Measurements from ENCODE around the gene SIT1. TPM values are rescaled to one million over a fixed set of nuclear protein-coding genes. Genes with fewer than 3 reads are reported as not detected.

SIT1 gene
- polyA plus RNA-seq, 2 donors = 0.75 to 0.88 TPM

DNA sequence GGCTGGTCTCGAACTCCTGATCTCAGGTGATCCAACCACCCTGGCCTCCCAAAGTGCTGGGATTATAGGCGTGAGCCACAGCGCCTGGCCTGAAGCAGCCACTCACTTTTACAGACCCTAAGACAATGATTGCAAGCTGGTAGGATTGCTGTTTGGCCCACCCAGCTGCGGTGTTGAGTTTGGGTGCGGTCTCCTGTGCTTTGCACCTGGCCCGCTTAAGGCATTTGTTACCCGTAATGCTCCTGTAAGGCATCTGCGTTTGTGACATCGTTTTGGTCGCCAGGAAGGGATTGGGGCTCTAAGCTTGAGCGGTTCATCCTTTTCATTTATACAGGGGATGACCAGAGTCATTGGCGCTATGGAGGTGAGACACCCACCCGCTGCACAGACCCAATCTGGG, 24.5 kb upstream of the SIT1 start:
- no peaks in the 10 kb centered on the region for H3K9me3 ChIP-seq (ENCODE audit: control insufficient read depth in 2 of 2, insufficient read depth in 1 of 2, low read depth in 1 of 2, low read length in 1 of 2)
- H3K4me1 ChIP-seq (ENCODE audit: control insufficient read depth in 2 of 2, insufficient read depth in 2 of 2, low read length in 1 of 2) = peaks cover 0 to 10% of the 10 kb centered on the region in 2 donors
- no peak overlapping the region for H3K27ac ChIP-seq (ENCODE audit: low read depth in 2 of 2, low read length in 1 of 2)
- no peaks in the 10 kb centered on the region for H3K36me3 ChIP-seq (ENCODE audit: control insufficient read depth in 2 of 2, insufficient read depth in 2 of 2, low read length in 1 of 2)
- no peaks in the 10 kb centered on the region for H3K27me3 ChIP-seq (ENCODE audit: control insufficient read depth in 1 of 2, insufficient read depth in 2 of 2, low read length in 2 of 2)
- H3K4me3 ChIP-seq (ENCODE audit: low read depth in 1 of 2, low read length in 2 of 2) = no peak overlapping the region
- 43% methylated on average over 13 of the region's 13 CpGs for WGBS, 2 donors

DNA sequence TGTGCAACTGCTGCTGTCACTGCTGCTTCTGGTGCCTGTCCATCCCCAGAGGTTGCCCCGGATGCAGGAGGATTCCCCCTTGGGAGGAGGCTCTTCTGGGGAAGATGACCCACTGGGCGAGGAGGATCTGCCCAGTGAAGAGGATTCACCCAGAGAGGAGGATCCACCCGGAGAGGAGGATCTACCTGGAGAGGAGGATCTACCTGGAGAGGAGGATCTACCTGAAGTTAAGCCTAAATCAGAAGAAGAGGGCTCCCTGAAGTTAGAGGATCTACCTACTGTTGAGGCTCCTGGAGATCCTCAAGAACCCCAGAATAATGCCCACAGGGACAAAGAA, 23.3 kb upstream of the SIT1 start:
- Histone ChIP-seq H3K4me1 (ENCODE audit: control insufficient read depth in 2 of 2, insufficient read depth in 2 of 2, low read length in 1 of 2) (peaks cover 0 to 10% of the 10 kb centered on the region in 2 donors), H3K27ac (ENCODE audit: low read depth in 2 of 2, low read length in 1 of 2) (no peak overlapping the region)
- WGBS, 2 donors = 54 to 62% methylated on average over 3 of the region's 3 CpGs

DNA sequence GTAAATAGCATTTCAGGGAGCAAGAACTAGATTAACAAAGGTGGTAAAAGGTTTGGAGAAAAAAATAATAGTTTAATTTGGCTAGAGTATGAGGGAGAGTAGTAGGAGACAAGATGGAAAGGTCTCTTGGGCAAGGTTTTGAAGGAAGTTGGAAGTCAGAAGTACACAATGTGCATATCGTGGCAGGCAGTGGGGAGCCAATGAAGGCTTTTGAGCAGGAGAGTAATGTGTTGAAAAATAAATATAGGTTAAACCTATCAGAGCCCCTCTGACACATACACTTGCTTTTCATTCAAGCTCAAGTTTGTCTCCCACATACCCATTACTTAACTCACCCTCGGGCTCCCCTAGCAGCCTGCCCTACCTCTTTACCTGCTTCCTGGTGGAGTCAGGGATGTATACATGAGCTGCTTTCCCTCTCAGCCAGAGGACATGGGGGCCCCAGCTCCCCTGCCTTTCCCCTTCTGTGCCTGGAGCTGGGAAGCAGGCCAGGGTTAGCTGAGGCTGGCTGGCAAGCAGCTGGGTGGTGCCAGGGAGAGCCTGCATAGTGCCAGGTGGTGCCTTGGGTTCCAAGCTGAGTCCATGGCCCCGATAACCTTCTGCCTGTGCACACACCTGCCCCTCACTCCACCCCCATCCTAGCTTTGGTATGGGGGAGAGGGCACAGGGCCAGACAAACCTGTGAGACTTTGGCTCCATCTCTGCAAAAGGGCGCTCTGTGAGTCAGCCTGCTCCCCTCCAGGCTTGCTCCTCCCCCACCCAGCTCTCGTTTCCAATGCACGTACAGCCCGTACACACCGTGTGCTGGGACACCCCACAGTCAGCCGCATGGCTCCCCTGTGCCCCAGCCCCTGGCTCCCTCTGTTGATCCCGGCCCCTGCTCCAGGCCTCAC, 22.6 kb upstream of the SIT1 start, which contains the start of gene CA9:
CA9 (plus strand) TSS at position 797 of the 893 bp plus-strand sequence; CDS start at position 829, 32 bp downstream.
- no peaks in the 10 kb centered on the region for H3K27me3 ChIP-seq (ENCODE audit: control insufficient read depth in 1 of 2, insufficient read depth in 2 of 2, low read length in 2 of 2)
- H3K36me3 ChIP-seq (ENCODE audit: control insufficient read depth in 2 of 2, insufficient read depth in 2 of 2, low read length in 1 of 2) = no peaks in the 10 kb centered on the region
- H3K27ac ChIP-seq (ENCODE audit: low read depth in 2 of 2, low read length in 1 of 2) = peak within 1 kb of the TSS in 1 of 2 donors; percentile 18
- no peaks in the 10 kb centered on the region for H3K9me3 ChIP-seq (ENCODE audit: control insufficient read depth in 2 of 2, insufficient read depth in 1 of 2, low read depth in 1 of 2, low read length in 1 of 2)
- no peak within 1 kb of the TSS for H3K4me3 ChIP-seq (ENCODE audit: low read depth in 1 of 2, low read length in 2 of 2)
- H3K4me1 ChIP-seq (ENCODE audit: control insufficient read depth in 2 of 2, insufficient read depth in 2 of 2, low read length in 1 of 2) = peaks cover 0 to 10% of the 10 kb centered on the region in 2 donors
- WGBS, 2 donors = 38% methylated on average over 10 of the region's 10 CpGs

More for the DNA sequence above, 23.3 kb upstream of the SIT1 start:
- H3K9me3 ChIP-seq (ENCODE audit: control insufficient read depth in 2 of 2, insufficient read depth in 1 of 2, low read depth in 1 of 2, low read length in 1 of 2) = no peaks in the 10 kb centered on the region
- H3K4me3 ChIP-seq (ENCODE audit: low read depth in 1 of 2, low read length in 2 of 2) = no peak overlapping the region
- H3K36me3 ChIP-seq (ENCODE audit: control insufficient read depth in 2 of 2, insufficient read depth in 2 of 2, low read length in 1 of 2) = no peaks in the 10 kb centered on the region
- no peaks in the 10 kb centered on the region for H3K27me3 ChIP-seq (ENCODE audit: control insufficient read depth in 1 of 2, insufficient read depth in 2 of 2, low read length in 2 of 2)

DNA sequence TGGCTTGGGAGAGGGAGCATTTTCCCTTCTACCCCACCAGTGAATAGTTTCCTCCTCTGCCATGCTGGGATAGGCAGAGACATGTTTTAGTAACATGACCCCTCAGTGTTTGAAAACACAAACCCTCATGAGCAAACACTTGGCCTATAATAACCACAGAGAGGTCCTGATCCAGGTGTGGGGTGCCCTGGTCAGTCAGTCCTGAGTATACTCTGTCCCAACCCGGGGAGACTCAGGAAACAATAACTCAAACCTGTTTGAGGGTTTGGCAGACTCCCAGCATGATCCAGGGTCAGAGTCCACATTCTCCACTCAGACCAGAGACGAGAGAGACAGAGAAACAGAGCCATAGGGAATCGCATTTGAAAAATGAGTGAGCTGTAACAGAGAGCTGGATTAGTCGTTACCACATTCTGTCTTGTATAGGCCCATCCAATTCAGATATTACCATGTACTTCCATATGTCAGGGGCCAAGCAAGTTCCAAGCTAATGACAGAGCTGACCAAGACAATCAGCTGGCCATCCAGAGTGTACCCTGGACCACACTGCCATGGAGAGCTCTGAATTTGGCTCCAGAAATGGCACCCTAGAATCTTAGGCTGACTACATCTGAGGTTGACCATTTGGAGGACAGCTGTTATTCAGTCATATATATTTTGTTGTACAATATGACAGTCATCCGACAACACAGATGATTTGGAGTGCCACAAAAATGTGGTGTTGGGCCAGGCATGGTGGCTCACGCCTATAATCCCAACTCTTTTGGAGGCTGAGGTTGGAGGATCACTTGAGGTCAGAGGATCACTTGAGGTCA, 18.8 kb upstream of the SIT1 start:
- 54 to 65% methylated on average over 6 of the region's 6 CpGs for WGBS, 2 donors
- Histone ChIP-seq H3K9me3 (ENCODE audit: control insufficient read depth in 2 of 2, insufficient read depth in 1 of 2, low read depth in 1 of 2, low read length in 1 of 2) (no peaks in the 10 kb centered on the region), H3K27me3 (ENCODE audit: control insufficient read depth in 1 of 2, insufficient read depth in 2 of 2, low read length in 2 of 2) (no peaks in the 10 kb centered on the region), H3K4me3 (ENCODE audit: low read depth in 1 of 2, low read length in 2 of 2) (no peak overlapping the region), H3K27ac (ENCODE audit: low read depth in 2 of 2, low read length in 1 of 2) (no peak overlapping the region), H3K36me3 (ENCODE audit: control insufficient read depth in 2 of 2, insufficient read depth in 2 of 2, low read length in 1 of 2) (no peaks in the 10 kb centered on the region), H3K4me1 (ENCODE audit: control insufficient read depth in 2 of 2, insufficient read depth in 2 of 2, low read length in 1 of 2) (peaks cover 3 to 10% of the 10 kb centered on the region in 2 donors)

DNA sequence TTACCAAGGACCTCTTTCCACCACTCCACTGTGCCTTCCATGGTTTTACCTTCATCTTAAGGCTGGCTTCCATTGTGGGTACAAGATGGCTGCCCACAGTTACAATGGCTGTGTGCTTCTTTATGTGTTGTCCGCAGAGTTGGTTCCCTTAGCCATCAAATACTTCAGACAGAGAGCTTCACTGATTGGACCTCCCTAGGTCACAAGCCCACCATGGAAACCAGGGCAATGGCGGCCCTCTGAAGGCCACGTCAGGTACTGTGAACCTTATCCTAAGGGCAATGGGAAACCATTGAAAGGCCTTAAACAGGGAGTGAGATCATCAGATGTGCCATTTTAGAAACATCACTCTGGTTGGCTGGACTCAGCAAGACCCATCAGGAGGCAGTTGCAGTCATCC, 17.2 kb upstream of the SIT1 start:
- H3K27ac ChIP-seq (ENCODE audit: low read depth in 2 of 2, low read length in 1 of 2) = no peak overlapping the region
- no peaks in the 10 kb centered on the region for H3K36me3 ChIP-seq (ENCODE audit: control insufficient read depth in 2 of 2, insufficient read depth in 2 of 2, low read length in 1 of 2)
- WGBS, 2 donors = 95 to 98% methylated on average over 3 of the region's 3 CpGs
- no peaks in the 10 kb centered on the region for H3K27me3 ChIP-seq (ENCODE audit: control insufficient read depth in 1 of 2, insufficient read depth in 2 of 2, low read length in 2 of 2)
- peaks cover 7% of the 10 kb centered on the region in 2 donors for H3K4me1 ChIP-seq (ENCODE audit: control insufficient read depth in 2 of 2, insufficient read depth in 2 of 2, low read length in 1 of 2)
- no peak overlapping the region for H3K4me3 ChIP-seq (ENCODE audit: low read depth in 1 of 2, low read length in 2 of 2)
- H3K9me3 ChIP-seq (ENCODE audit: control insufficient read depth in 2 of 2, insufficient read depth in 1 of 2, low read depth in 1 of 2, low read length in 1 of 2) = no peaks in the 10 kb centered on the region

DNA sequence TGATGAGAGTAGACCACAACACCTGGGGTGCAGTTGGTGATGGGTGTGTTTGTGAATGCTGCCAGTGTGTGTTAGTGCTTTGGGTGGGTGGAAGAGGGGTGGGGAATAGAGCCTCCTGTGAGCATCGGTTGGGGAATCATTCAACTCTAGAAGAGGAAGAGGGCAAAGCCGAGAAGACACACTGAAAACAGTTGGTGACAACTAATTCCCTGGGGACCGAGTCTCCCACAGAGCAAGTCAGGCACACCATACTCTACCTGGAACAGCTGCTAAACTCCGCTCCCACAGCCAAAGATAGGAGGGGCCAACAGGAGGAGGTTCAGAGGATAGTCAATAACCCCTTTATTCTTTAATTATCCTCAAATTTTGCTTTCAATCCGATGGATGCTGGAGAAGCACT, 15.8 kb upstream of the SIT1 start:
- peaks cover 0 to 5% of the 10 kb centered on the region in 2 donors for H3K36me3 ChIP-seq (ENCODE audit: control insufficient read depth in 2 of 2, insufficient read depth in 2 of 2, low read length in 1 of 2)
- H3K27ac ChIP-seq (ENCODE audit: low read depth in 2 of 2, low read length in 1 of 2) = no peak overlapping the region
- no peaks in the 10 kb centered on the region for H3K9me3 ChIP-seq (ENCODE audit: control insufficient read depth in 2 of 2, insufficient read depth in 1 of 2, low read depth in 1 of 2, low read length in 1 of 2)
- 86 to 90% methylated on average over 5 of the region's 5 CpGs for WGBS, 2 donors
- no peaks in the 10 kb centered on the region for H3K27me3 ChIP-seq (ENCODE audit: control insufficient read depth in 1 of 2, insufficient read depth in 2 of 2, low read length in 2 of 2)
- no peak overlapping the region for H3K4me3 ChIP-seq (ENCODE audit: low read depth in 1 of 2, low read length in 2 of 2)
- H3K4me1 ChIP-seq (ENCODE audit: control insufficient read depth in 2 of 2, insufficient read depth in 2 of 2, low read length in 1 of 2) = peaks cover 7 to 13% of the 10 kb centered on the region in 2 donors

DNA sequence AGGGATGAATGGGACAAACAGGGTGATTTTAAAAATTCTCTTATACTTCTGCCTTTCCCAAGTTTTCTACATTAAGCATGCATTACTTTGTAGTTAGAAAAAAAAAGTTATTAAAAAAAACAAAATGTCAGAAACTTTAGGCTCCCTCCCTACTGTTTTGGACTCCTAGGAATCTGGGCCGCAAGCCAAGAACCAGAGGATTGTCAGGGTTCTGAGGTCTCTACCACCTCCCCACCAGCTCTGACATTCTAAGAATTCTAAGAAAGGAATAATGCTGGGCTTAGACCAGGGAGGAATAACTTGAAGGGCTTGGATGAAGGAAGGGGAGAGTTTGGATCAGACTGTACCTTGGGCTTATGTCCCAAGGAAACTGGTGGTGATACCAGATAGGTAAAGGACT, 15.3 kb upstream of the SIT1 start:
- Histone ChIP-seq H3K27me3 (ENCODE audit: control insufficient read depth in 1 of 2, insufficient read depth in 2 of 2, low read length in 2 of 2) (no peaks in the 10 kb centered on the region), H3K36me3 (ENCODE audit: control insufficient read depth in 2 of 2, insufficient read depth in 2 of 2, low read length in 1 of 2) (peaks cover 0 to 5% of the 10 kb centered on the region in 2 donors), H3K4me1 (ENCODE audit: control insufficient read depth in 2 of 2, insufficient read depth in 2 of 2, low read length in 1 of 2) (peaks cover 7 to 13% of the 10 kb centered on the region in 2 donors), H3K9me3 (ENCODE audit: control insufficient read depth in 2 of 2, insufficient read depth in 1 of 2, low read depth in 1 of 2, low read length in 1 of 2) (no peaks in the 10 kb centered on the region), H3K4me3 (ENCODE audit: low read depth in 1 of 2, low read length in 2 of 2) (no peak overlapping the region), H3K27ac (ENCODE audit: low read depth in 2 of 2, low read length in 1 of 2) (no peak overlapping the region)
- WGBS, 2 donors = 77 to 82% methylated on average over 1 of the region's 1 CpG

DNA sequence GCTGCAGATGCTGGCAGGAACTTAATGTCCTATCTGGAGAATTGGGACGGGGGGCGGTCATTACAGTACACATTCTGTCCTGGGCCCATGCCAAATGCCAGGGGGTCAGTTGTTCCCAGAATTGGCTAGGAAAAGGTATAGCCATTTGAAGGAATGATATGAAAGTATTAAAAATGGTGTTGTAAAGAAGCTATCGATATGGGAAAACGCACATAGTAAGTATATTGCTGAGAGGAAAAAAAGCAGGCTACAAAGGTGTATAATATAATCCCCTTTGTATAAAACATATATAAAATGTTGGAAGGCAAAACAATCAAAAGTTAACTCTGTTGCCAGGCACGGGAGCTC, 14.7 kb upstream of the SIT1 start:
- Histone ChIP-seq H3K27me3 (ENCODE audit: control insufficient read depth in 1 of 2, insufficient read depth in 2 of 2, low read length in 2 of 2) (no peaks in the 10 kb centered on the region), H3K9me3 (ENCODE audit: control insufficient read depth in 2 of 2, insufficient read depth in 1 of 2, low read depth in 1 of 2, low read length in 1 of 2) (no peaks in the 10 kb centered on the region), H3K4me3 (ENCODE audit: low read depth in 1 of 2, low read length in 2 of 2) (peak overlapping the region; percentile 54 to 63), H3K4me1 (ENCODE audit: control insufficient read depth in 2 of 2, insufficient read depth in 2 of 2, low read length in 1 of 2) (peaks cover 7 to 13% of the 10 kb centered on the region in 2 donors), H3K27ac (ENCODE audit: low read depth in 2 of 2, low read length in 1 of 2) (peak overlapping the region; percentile 74 to 76), H3K36me3 (ENCODE audit: control insufficient read depth in 2 of 2, insufficient read depth in 2 of 2, low read length in 1 of 2) (peaks cover 5% of the 10 kb centered on the region in 2 donors)
- WGBS, 2 donors = 18 to 21% methylated on average over 5 of the region's 5 CpGs

DNA sequence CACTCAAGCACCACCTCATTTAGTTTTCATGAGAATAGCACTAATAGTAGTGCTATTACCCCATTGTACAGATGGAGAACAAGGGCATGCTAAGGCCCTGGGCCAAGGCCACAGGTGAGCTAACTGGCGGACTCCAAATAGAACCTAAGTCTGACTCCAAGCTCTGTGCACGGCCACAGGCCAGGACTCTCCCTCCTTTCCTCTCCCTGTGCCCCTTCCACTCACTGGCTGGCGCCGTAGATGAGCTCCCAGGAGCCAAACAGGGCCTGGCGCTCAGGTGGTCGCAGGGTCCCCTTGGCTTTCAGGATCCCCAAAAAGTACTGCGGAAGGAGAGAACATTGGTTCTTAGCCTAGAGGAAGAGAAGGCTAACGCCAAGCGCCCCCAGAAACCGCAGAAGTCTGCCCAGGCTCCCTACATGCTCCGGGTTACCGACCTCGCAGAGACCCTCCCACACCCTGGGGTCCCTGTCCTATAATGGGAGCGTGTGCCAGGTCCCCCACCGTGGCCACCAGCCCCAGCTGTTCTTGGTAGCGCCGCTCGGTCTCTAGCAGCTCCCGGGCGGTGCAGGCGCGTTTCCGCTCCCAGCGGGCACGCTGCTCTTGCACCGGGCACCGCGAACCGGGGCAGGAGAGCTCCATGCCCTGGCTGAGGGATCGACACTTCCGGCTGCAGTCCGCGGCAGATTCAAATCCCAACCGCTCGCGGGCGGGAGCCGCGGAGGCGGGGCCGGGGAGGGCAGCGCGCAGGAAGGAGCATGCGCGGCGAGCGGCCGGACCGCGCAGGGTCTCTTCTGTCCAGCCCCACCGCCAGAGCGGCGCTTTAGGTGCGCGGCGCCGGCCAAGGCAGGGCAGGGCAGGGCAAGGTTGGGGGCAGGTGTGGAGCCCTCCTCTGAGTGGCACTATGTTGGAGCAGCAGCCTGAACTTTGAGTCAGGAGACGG, 14.1 kb upstream of the SIT1 start, which contains the start of gene ARHGEF39:
ARHGEF39 (minus strand) TSS at position 665 of the 940 bp plus-strand sequence; CDS start at position 639, 26 bp downstream.
- H3K9me3 ChIP-seq (ENCODE audit: control insufficient read depth in 2 of 2, insufficient read depth in 1 of 2, low read depth in 1 of 2, low read length in 1 of 2) = no peaks in the 10 kb centered on the region
- peak within 1 kb of the TSS; percentile 54 to 63 for H3K4me3 ChIP-seq (ENCODE audit: low read depth in 1 of 2, low read length in 2 of 2)
- no peaks in the 10 kb centered on the region for H3K27me3 ChIP-seq (ENCODE audit: control insufficient read depth in 1 of 2, insufficient read depth in 2 of 2, low read length in 2 of 2)
- 6% methylated on average over 56 to 58 of the region's 58 CpGs for WGBS, 2 donors
- peaks cover 5 to 6% of the 10 kb centered on the region in 2 donors for H3K36me3 ChIP-seq (ENCODE audit: control insufficient read depth in 2 of 2, insufficient read depth in 2 of 2, low read length in 1 of 2)
- H3K27ac ChIP-seq (ENCODE audit: low read depth in 2 of 2, low read length in 1 of 2) = peak within 1 kb of the TSS; percentile 74 to 76
- H3K4me1 ChIP-seq (ENCODE audit: control insufficient read depth in 2 of 2, insufficient read depth in 2 of 2, low read length in 1 of 2) = peaks cover 7 to 13% of the 10 kb centered on the region in 2 donors

Measured in esophagus (tissue), 2 donors.